ENCODE results near the gene PTCD1.
"Not testable (repeated sequence)": the region's sequence is repeated elsewhere in the genome, so short reads cannot be mapped to it uniquely, and the experiment has no call there.

The PTCD1 gene

GRCh38 chr7:99449326-99449725 is 10.7 kb upstream of the PTCD1 start:
- FAIRE-seq, result no peak
- DNase-seq (ENCODE audit: low spot score), result peak; percentile 39

GRCh38 chr7:99448855-99449254 is 10.3 kb upstream of the PTCD1 start:
- FAIRE-seq (no peak), DNase-seq (ENCODE audit: low spot score) (no peak)

GRCh38 chr7:99447943-99448342 is 9.3 kb upstream of the PTCD1 start:
- no peak for FAIRE-seq

GRCh38 chr7:99446096-99446495 is 7.5 kb upstream of the PTCD1 start:
- FAIRE-seq, result no peak
- no peak for DNase-seq (ENCODE audit: low spot score)

More at GRCh38 chr7:99447943-99448342, 9.3 kb upstream of the PTCD1 start:
- DNase-seq (ENCODE audit: low spot score), result no peak

- FAIRE-seq, result no peak
- no peak for DNase-seq (ENCODE audit: low spot score)
These were observed 1.6 kb upstream of the PTCD1 start for GRCh38 chr7:99440195-99440594.

GRCh38 chr7:99437946-99438572 is 539 bp downstream of the PTCD1 start:
- FAIRE-seq, result no peak
- no peak for DNase-seq (ENCODE audit: low spot score)

GRCh38 chr7:99433158-99433557 is 5.4 kb downstream of the PTCD1 start:
- FAIRE-seq, result no peak
- no peak for DNase-seq (ENCODE audit: low spot score)

- FAIRE-seq; DNase-seq (ENCODE audit: low spot score): not testable (repeated sequence)
These were observed 6.7 kb downstream of the PTCD1 start for GRCh38 chr7:99431756-99432540.

- FAIRE-seq (no peak), DNase-seq (ENCODE audit: low spot score) (no peak)
These were observed 8.8 kb downstream of the PTCD1 start for GRCh38 chr7:99429756-99430155.

GRCh38 chr7:99428972-99429566 is 9.5 kb downstream of the PTCD1 start:
- no peak for FAIRE-seq
- no peak for DNase-seq (ENCODE audit: low spot score)

GRCh38 chr7:99424932-99425730 is 13.5 kb downstream of the PTCD1 start:
- DNase-seq (ENCODE audit: low spot score) (no peak), FAIRE-seq (no peak)

GRCh38 chr7:99422625-99423024 is 16.0 kb downstream of the PTCD1 start:
- no peak for FAIRE-seq
- no peak for DNase-seq (ENCODE audit: low spot score)

- no peak for FAIRE-seq
- DNase-seq (ENCODE audit: low spot score), result no peak
These were observed 16.4 kb downstream of the PTCD1 start for GRCh38 chr7:99422186-99422585.

GRCh38 chr7:99420986-99421385 is 17.6 kb downstream of the PTCD1 start:
- FAIRE-seq (no peak), DNase-seq (ENCODE audit: low spot score) (no peak)

GRCh38 chr7:99420213-99420612 is 18.4 kb downstream of the PTCD1 start:
- FAIRE-seq (no peak), DNase-seq (ENCODE audit: low spot score) (no peak)

GRCh38 chr7:99419323-99420021 is 19.1 kb downstream of the PTCD1 start:
- DNase-seq (ENCODE audit: low spot score) (no peak), FAIRE-seq (no peak)

GRCh38 chr7:99418260-99418659 is 20.3 kb downstream of the PTCD1 start:
- DNase-seq (ENCODE audit: low spot score), result no peak
- FAIRE-seq, result no peak

- DNase-seq (ENCODE audit: low spot score), result peak; percentile 47
These were observed 23.0 kb downstream of the PTCD1 start for GRCh38 chr7:99415513-99416127.

GRCh38 chr7:99410635-99411034 is 28.0 kb downstream of the PTCD1 start:
- FAIRE-seq (no peak), DNase-seq (ENCODE audit: low spot score) (no peak)

More at GRCh38 chr7:99415513-99416127, 23.0 kb downstream of the PTCD1 start:
- not testable (repeated sequence) for FAIRE-seq

GRCh38 chr7:99409806-99410205 is 28.8 kb downstream of the PTCD1 start:
- FAIRE-seq (no peak), DNase-seq (ENCODE audit: low spot score) (no peak)

- no peak for FAIRE-seq
- no peak for DNase-seq (ENCODE audit: low spot score)
These were observed 29.4 kb downstream of the PTCD1 start for GRCh38 chr7:99409192-99409572.

Measured in RCC 7860 (cell line).